GOT3 (cell line): ENCODE measurements around the gene AXIN1.
"Not testable (repeated sequence)": the region's sequence is repeated elsewhere in the genome, so short reads cannot be mapped to it uniquely, and the experiment has no call there.

Experiments used
- DNase-seq: peaks from one replicate; lab custom pipeline; 2025; ENCODE audit warnings: mixed read lengths; lab: John Stamatoyannopoulos, UW

Gene AXIN1

GRCh38 chr16:381012-381788 lies 28.7 kb upstream of the AXIN1 start:
- no peak for DNase-seq

- no peak for DNase-seq
Observed at GRCh38 chr16:380762-381011, 28.2 kb upstream of the AXIN1 start.

- no peak for DNase-seq
Observed at GRCh38 chr16:379961-380761, 27.6 kb upstream of the AXIN1 start.

- no peak for DNase-seq
Observed at GRCh38 chr16:379183-379960, 26.8 kb upstream of the AXIN1 start.

GRCh38 chr16:378821-379182 lies 26.3 kb upstream of the AXIN1 start:
- no peak for DNase-seq

GRCh38 chr16:378113-378820 lies 25.7 kb upstream of the AXIN1 start:
- not testable (repeated sequence) for DNase-seq

GRCh38 chr16:377419-377951 lies 25.0 kb upstream of the AXIN1 start:
- DNase-seq, result no peak

GRCh38 chr16:376817-377418 lies 24.4 kb upstream of the AXIN1 start:
- no peak for DNase-seq

- no peak for DNase-seq
Observed at GRCh38 chr16:375927-376816, 23.6 kb upstream of the AXIN1 start.

GRCh38 chr16:375212-375611 lies 22.7 kb upstream of the AXIN1 start:
- no peak for DNase-seq

GRCh38 chr16:374616-374926 lies 22.0 kb upstream of the AXIN1 start:
- no peak for DNase-seq

- no peak for DNase-seq
Observed at GRCh38 chr16:373848-374615, 21.5 kb upstream of the AXIN1 start.

GRCh38 chr16:373020-373598 lies 20.6 kb upstream of the AXIN1 start:
- DNase-seq, result no peak

- no peak for DNase-seq
Observed at GRCh38 chr16:372302-372983, 19.9 kb upstream of the AXIN1 start.

GRCh38 chr16:371515-372301 lies 19.2 kb upstream of the AXIN1 start:
- no peak for DNase-seq

- DNase-seq, result no peak
Observed at GRCh38 chr16:370979-371514, 18.5 kb upstream of the AXIN1 start.

GRCh38 chr16:370443-370842 lies 17.9 kb upstream of the AXIN1 start, which contains the start of gene MRPL28:
Gene MRPL28, minus strand, starts transcription at chr16:370538. Its CDS starts 320 bp downstream, at chr16:370218.
- DNase-seq, result peak; percentile 80
